Eye (tissue), 1 donor: Measurements from ENCODE around the gene CYB561.

Experiments used
- DNase-seq: peaks from one replicate; pipeline ENCODE4 v3.0.0-alpha.2; 2015

The CYB561 gene

GRCh38 chr17:63448655-63449054 lies 2.5 kb upstream of the CYB561 start:
- no peak for DNase-seq

- peak; percentile 66 for DNase-seq
Measured at GRCh38 chr17:63447471-63448009, 1.4 kb upstream of the CYB561 start.

- peak; percentile 68 for DNase-seq
Measured at GRCh38 chr17:63446753-63447470, 806 bp upstream of the CYB561 start.

- DNase-seq, result no peak
Measured at GRCh38 chr17:63445571-63445953, 544 bp downstream of the CYB561 start.

- DNase-seq, result no peak
Measured at GRCh38 chr17:63445065-63445464, 1.0 kb downstream of the CYB561 start.

GRCh38 chr17:63444457-63444856 lies 1.6 kb downstream of the CYB561 start:
- DNase-seq, result no peak

GRCh38 chr17:63443053-63443452 lies 3.1 kb downstream of the CYB561 start:
- DNase-seq, result no peak

GRCh38 chr17:63442549-63443035 lies 3.5 kb downstream of the CYB561 start:
- peak; percentile 60 for DNase-seq

- DNase-seq, result no peak
Measured at GRCh38 chr17:63442074-63442473, 4.0 kb downstream of the CYB561 start.

GRCh38 chr17:63441654-63442053 lies 4.5 kb downstream of the CYB561 start:
- DNase-seq, result no peak

- DNase-seq, result no peak
Measured at GRCh38 chr17:63440770-63441335, 5.3 kb downstream of the CYB561 start.

- DNase-seq, result peak; percentile 17
Measured at GRCh38 chr17:63440127-63440769, 5.9 kb downstream of the CYB561 start.

- DNase-seq, result peak; percentile 30
Measured at GRCh38 chr17:63439687-63440086, 6.4 kb downstream of the CYB561 start.

GRCh38 chr17:63438092-63439051 lies 7.7 kb downstream of the CYB561 start:
- no peak for DNase-seq

- DNase-seq, result no peak
Measured at GRCh38 chr17:63437287-63438091, 8.6 kb downstream of the CYB561 start.

GRCh38 chr17:63436523-63437110 lies 9.5 kb downstream of the CYB561 start:
- DNase-seq, result no peak

- DNase-seq, result no peak
Measured at GRCh38 chr17:63435681-63436522, 10.2 kb downstream of the CYB561 start.

GRCh38 chr17:63434951-63435571 lies 11.0 kb downstream of the CYB561 start:
- DNase-seq, result no peak

- DNase-seq, result peak; percentile 41
Measured at GRCh38 chr17:63433746-63434591, 12.1 kb downstream of the CYB561 start.
